Tibial artery (tissue), 4 donors: ENCODE measurements around the gene SDK2.

ENCODE experiments used
- DNase-seq, 2 donors: peaks; one replicate each; pipeline ENCODE4 v3.0.0-alpha.2; 2019
- H3K27ac ChIP-seq, 2 donors: fragments of 200-600 bp; sonication (generic) in 1 of 2; 1 replicate in 1 of 2; 2 replicates in 1 of 2; pipeline ENCODE4 v1.5.1; 2018 to 2019; ENCODE audit warnings: mild to moderate bottlenecking in 1 of 2
- H3K27me3 ChIP-seq, 2 donors: fragments of 200-600 bp; sonication (generic) in 1 of 2; one replicate each; pipeline versions ENCODE4 v1.5.1 to v1.6.0; 2016 to 2019
- H3K36me3 ChIP-seq, 3 donors: fragments of 200-600 bp; sonication (generic) in 2 of 3; one replicate each; pipeline ENCODE4 v1.5.1; 2016 to 2019; ENCODE audit warnings: mild to moderate bottlenecking in 2 of 3
- H3K4me1 ChIP-seq, 4 donors: fragments of 200-600 bp; sonication (generic) in 2 of 4; 1 replicate in 3 of 4; 2 replicates in 1 of 4; pipeline ENCODE4 v1.5.1; 2016 to 2019
- H3K4me3 ChIP-seq, 2 donors: fragments of 200-600 bp; sonication (generic) in 1 of 2; 1 replicate in 1 of 2; 2 replicates in 1 of 2; pipeline ENCODE4 v1.5.1; 2018 to 2019; ENCODE audit warnings: mild to moderate bottlenecking in 2 of 2
- H3K9me3 ChIP-seq, 3 donors: fragments of 200-600 bp; sonication (generic) in 1 of 3; one replicate each; pipeline ENCODE4 v1.5.1; 2016 to 2019
- CTCF ChIP-seq, 2 experiments: fragments of 200-600 bp in 1 of 2; fragments of 450-650 bp in 1 of 2; IDR thresholded peaks; one replicate each; pipeline ENCODE4 v1.5.1; 2017 to 2019; ENCODE audit warnings: antibody characterized with exemption in 2 of 2, mild to moderate bottlenecking in 1 of 2, moderate library complexity in 1 of 2
- intact Hi-C: fragments of 100-400 bp; cut with DNase I; formaldehyde crosslinking; loops from one replicate; pipeline ENCODE4 v1.15.0; 2023; ENCODE audit warnings: low total_unique reads

The SDK2 gene

GRCh38 chr17:73470316-73470826 is 173.9 kb downstream of the SDK2 start:
- H3K4me1 ChIP-seq: peaks cover 0 to 10% (median 5%) of the 10 kb centered on the region in 4 donors
- H3K36me3 ChIP-seq: no peaks in the 10 kb centered on the region
- DNase-seq: no peak
- no peak for TF ChIP-seq CTCF (IDR thresholded peaks at IDR 0.05)
- H3K4me3 ChIP-seq: no peak overlapping the region
- H3K27me3 ChIP-seq: peaks cover 0 to 37% of the 10 kb centered on the region in 2 donors
- intact Hi-C loops: no loop called here
- H3K27ac ChIP-seq: no peak overlapping the region
- H3K9me3 ChIP-seq: no peaks in the 10 kb centered on the region

GRCh38 chr17:73469311-73469710 is 174.9 kb downstream of the SDK2 start:
- no peaks in the 10 kb centered on the region for H3K36me3 ChIP-seq
- no peak for TF ChIP-seq CTCF (IDR thresholded peaks at IDR 0.05)
- H3K27me3 ChIP-seq: peaks cover 0 to 28% of the 10 kb centered on the region in 2 donors
- peaks cover 0 to 6% (median 2%) of the 10 kb centered on the region in 4 donors for H3K4me1 ChIP-seq
- no peaks in the 10 kb centered on the region for H3K9me3 ChIP-seq
- intact Hi-C loops: no loop called here
- H3K4me3 ChIP-seq: no peak overlapping the region
- no peak overlapping the region for H3K27ac ChIP-seq
- DNase-seq: no peak

- H3K9me3 ChIP-seq: no peaks in the 10 kb centered on the region
- no peak for TF ChIP-seq CTCF (IDR thresholded peaks at IDR 0.05)
- H3K27me3 ChIP-seq: peaks cover 0 to 18% of the 10 kb centered on the region in 2 donors
- DNase-seq: no peak
- intact Hi-C loops: no loop called here
- H3K36me3 ChIP-seq: no peaks in the 10 kb centered on the region
- no peaks in the 10 kb centered on the region for H3K4me1 ChIP-seq
- H3K27ac ChIP-seq: no peak overlapping the region
- no peak overlapping the region for H3K4me3 ChIP-seq
Observed at GRCh38 chr17:73468221-73468620, 176.0 kb downstream of the SDK2 start.

DNA sequence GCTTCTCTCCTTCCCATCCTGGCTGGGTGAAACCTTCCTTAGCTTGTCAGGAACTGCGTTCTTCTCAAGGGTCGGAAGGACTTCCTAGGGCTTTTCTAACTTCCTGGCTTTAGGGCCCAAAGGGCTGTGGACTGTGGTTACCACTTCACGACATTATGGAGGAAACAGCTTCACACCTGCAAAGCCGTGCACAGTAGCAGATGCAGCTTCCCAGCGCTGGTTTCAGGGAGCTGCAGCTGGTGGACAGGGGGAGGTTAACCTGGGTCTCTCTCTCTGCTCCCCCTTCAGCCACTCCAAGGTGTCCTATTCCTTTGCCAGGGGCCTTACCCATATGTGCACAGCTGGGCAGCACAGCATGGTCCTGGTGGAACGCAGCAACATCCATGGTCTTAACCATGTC is 176.6 kb downstream of the SDK2 start:
- intact Hi-C loops: no loop called here
- DNase-seq: no peak
- no peaks in the 10 kb centered on the region for H3K4me1 ChIP-seq
- no peak overlapping the region for H3K4me3 ChIP-seq
- no peak for TF ChIP-seq CTCF (IDR thresholded peaks at IDR 0.05)
- H3K9me3 ChIP-seq: no peaks in the 10 kb centered on the region
- H3K27me3 ChIP-seq: peaks cover 0 to 14% of the 10 kb centered on the region in 2 donors
- no peak overlapping the region for H3K27ac ChIP-seq
- no peaks in the 10 kb centered on the region for H3K36me3 ChIP-seq

DNA sequence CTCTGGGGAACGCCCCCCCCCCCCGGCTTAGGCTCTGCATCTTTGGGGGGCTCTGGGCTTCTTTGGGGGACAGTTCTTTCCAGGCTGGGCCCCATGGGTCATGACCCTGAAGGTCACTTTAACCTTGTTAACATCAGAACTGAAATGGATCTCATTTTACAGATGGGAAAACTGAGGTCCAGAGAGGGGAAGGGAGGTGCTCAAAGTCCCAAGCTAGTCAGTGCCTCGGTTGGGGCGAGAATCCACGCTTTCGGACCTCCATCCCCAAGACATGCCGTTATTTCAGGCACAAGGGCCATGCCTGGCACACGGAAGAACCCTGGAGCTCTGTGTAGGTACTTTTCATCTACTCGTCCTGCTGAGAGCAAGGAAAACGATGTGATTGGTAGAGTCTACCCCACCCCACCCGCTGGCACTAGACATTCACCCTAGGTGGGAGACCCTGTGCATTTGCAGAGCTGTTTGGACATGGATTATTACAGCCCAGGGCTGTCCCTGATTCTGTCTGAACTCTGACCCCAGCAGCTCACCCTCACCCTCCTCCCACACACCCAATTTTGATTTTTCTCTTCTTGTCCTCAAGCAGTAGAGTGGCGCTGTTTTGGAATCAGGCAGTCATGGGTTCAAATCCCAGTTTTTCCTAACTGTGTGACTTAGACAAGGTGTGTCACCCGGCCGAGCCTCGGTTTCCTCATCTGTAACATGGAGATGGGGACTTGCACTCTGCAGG is 177.4 kb downstream of the SDK2 start:
- no peaks in the 10 kb centered on the region for H3K36me3 ChIP-seq
- H3K27ac ChIP-seq: no peak overlapping the region
- no peaks in the 10 kb centered on the region for H3K9me3 ChIP-seq
- intact Hi-C loops: no loop called here
- no peaks in the 10 kb centered on the region for H3K4me1 ChIP-seq
- H3K27me3 ChIP-seq: peaks cover 0 to 8% of the 10 kb centered on the region in 2 donors
- no peak for TF ChIP-seq CTCF (IDR thresholded peaks at IDR 0.05)
- H3K4me3 ChIP-seq: no peak overlapping the region
- no peak for DNase-seq
